ENCODE data around the gene NCDN. TPM values are rescaled to one million over a fixed set of nuclear protein-coding genes. Genes with fewer than 3 reads are reported as not detected.

The NCDN gene
- total RNA-seq, 2 experiments from 2014 or later: 20.1 to 31.7 TPM

GRCh38 chr1:35535243-35535642 lies 22.4 kb upstream of the NCDN start:
- H3K36me3 Mint-ChIP-seq: peaks cover 53% of the 10 kb centered on the region
- H3K4me1 Mint-ChIP-seq: peaks cover 40% of the 10 kb centered on the region
- no peak overlapping the region for H3K27ac Mint-ChIP-seq
- no peak overlapping the region for H3K4me3 Mint-ChIP-seq
- CTCF ChIA-PET: interaction anchor here (0.6 to 4.6 kb wide), 3 partner anchors 84 to 184 kb away, joined by 3 to 30 read pairs (median 4); no protein-coding TSS in a partner anchor
- H3K9me3 Mint-ChIP-seq (ENCODE audit: low read depth): peaks cover 6% of the 10 kb centered on the region
- ATAC-seq (no peak), DNase-seq (no peak)
- H3K27me3 Mint-ChIP-seq: no peaks in the 10 kb centered on the region

GRCh38 chr1:35536556-35537162 lies 20.9 kb upstream of the NCDN start:
- Mint-ChIP-seq H3K9me3 (ENCODE audit: low read depth) (no peaks in the 10 kb centered on the region), H3K4me3 (no peak overlapping the region), H3K27me3 (no peaks in the 10 kb centered on the region), H3K36me3 (peaks cover 47% of the 10 kb centered on the region), H3K4me1 (peaks cover 49% of the 10 kb centered on the region), H3K27ac (no peak overlapping the region)
- no peak for DNase-seq
- CTCF ChIA-PET: interaction anchor here (0.6 to 4.6 kb wide), 5 partner anchors 28 to 747 kb away, joined by 3 to 30 read pairs (median 5); no protein-coding TSS in a partner anchor
- no peak for ATAC-seq

- H3K4me3 Mint-ChIP-seq: no peak overlapping the region
- H3K36me3 Mint-ChIP-seq: peaks cover 40% of the 10 kb centered on the region
- peaks cover 53% of the 10 kb centered on the region for H3K4me1 Mint-ChIP-seq
- H3K27ac Mint-ChIP-seq: peak overlapping the region; percentile 51
- CTCF ChIA-PET: interaction anchor here (0.6 to 4.6 kb wide), 6 partner anchors 8 to 134 kb away, joined by 3 to 30 read pairs (median 3); no protein-coding TSS in a partner anchor
- DNase-seq (no peak), ATAC-seq (no peak)
- no peaks in the 10 kb centered on the region for H3K9me3 Mint-ChIP-seq (ENCODE audit: low read depth)
- H3K27me3 Mint-ChIP-seq: no peaks in the 10 kb centered on the region
Measured at GRCh38 chr1:35537806-35538205, 19.8 kb upstream of the NCDN start.

GRCh38 chr1:35539073-35539823 lies 18.4 kb upstream of the NCDN start:
- Mint-ChIP-seq H3K9me3 (ENCODE audit: low read depth) (no peaks in the 10 kb centered on the region), H3K27me3 (no peaks in the 10 kb centered on the region), H3K4me3 (peak overlapping the region; percentile 69), H3K4me1 (peaks cover 56% of the 10 kb centered on the region), H3K36me3 (peaks cover 32% of the 10 kb centered on the region), H3K27ac (peak overlapping the region; percentile 95)
- CTCF ChIA-PET: interaction anchor here (0.8 to 4.6 kb wide), 7 partner anchors 10 to 187 kb away, joined by 3 to 30 read pairs (median 4); no protein-coding TSS in a partner anchor
- ATAC-seq (peak; percentile 93), DNase-seq (peak; percentile 73)

- Mint-ChIP-seq H3K36me3 (peaks cover 32% of the 10 kb centered on the region), H3K4me1 (peaks cover 59% of the 10 kb centered on the region), H3K4me3 (peak overlapping the region; percentile 69)
Measured at GRCh38 chr1:35539824-35540261, 17.8 kb upstream of the NCDN start.

GRCh38 chr1:35544976-35545375 lies 12.6 kb upstream of the NCDN start:
- Mint-ChIP-seq H3K4me3 (no peak overlapping the region), H3K27ac (no peak overlapping the region), H3K9me3 (ENCODE audit: low read depth) (no peaks in the 10 kb centered on the region), H3K4me1 (peaks cover 32% of the 10 kb centered on the region), H3K36me3 (peaks cover 33% of the 10 kb centered on the region), H3K27me3 (no peaks in the 10 kb centered on the region)
- DNase-seq (peak; percentile 67), ATAC-seq (peak; percentile 88)
- CTCF ChIA-PET: interaction anchor here (1.3 to 3.3 kb wide), 5 partner anchors 11 to 146 kb away, joined by 3 to 39 read pairs (median 4); no protein-coding TSS in a partner anchor

More at GRCh38 chr1:35539824-35540261, 17.8 kb upstream of the NCDN start:
- DNase-seq (no peak), ATAC-seq (peak; percentile 51)
- CTCF ChIA-PET: interaction anchor here (0.8 to 4.6 kb wide), 6 partner anchors 9 to 187 kb away, joined by 3 to 30 read pairs (median 4); no protein-coding TSS in a partner anchor
- Mint-ChIP-seq H3K27me3 (no peaks in the 10 kb centered on the region), H3K27ac (peak overlapping the region; percentile 95), H3K9me3 (ENCODE audit: low read depth) (no peaks in the 10 kb centered on the region)

GRCh38 chr1:35546614-35547013 lies 11.0 kb upstream of the NCDN start:
- no peak for ATAC-seq
- Mint-ChIP-seq H3K36me3 (peaks cover 29% of the 10 kb centered on the region), H3K27me3 (no peaks in the 10 kb centered on the region), H3K4me1 (peaks cover 20% of the 10 kb centered on the region), H3K9me3 (ENCODE audit: low read depth) (no peaks in the 10 kb centered on the region), H3K4me3 (no peak overlapping the region), H3K27ac (no peak overlapping the region)
- CTCF ChIA-PET: interaction anchor here (1.0 to 3.3 kb wide), 2 partner anchors 10 to 95 kb away, joined by 3 to 39 read pairs; partner anchors contain the start of gene KIAA0319L
- DNase-seq: no peak

GRCh38 chr1:35553851-35554250 lies 3.7 kb upstream of the NCDN start:
- H3K9me3 Mint-ChIP-seq (ENCODE audit: low read depth): no peaks in the 10 kb centered on the region
- H3K27ac Mint-ChIP-seq: no peak overlapping the region
- CTCF ChIA-PET: interaction anchor here (1.1 to 1.2 kb wide), 2 partner anchors 11 to 102 kb away, joined by 3 to 4 read pairs; no protein-coding TSS in a partner anchor
- no peak for DNase-seq
- peaks cover 28% of the 10 kb centered on the region for H3K4me1 Mint-ChIP-seq
- ATAC-seq: no peak
- H3K36me3 Mint-ChIP-seq: peaks cover 30% of the 10 kb centered on the region
- no peak overlapping the region for H3K4me3 Mint-ChIP-seq
- H3K27me3 Mint-ChIP-seq: no peaks in the 10 kb centered on the region

GRCh38 chr1:35554266-35555211 lies 3.1 kb upstream of the NCDN start:
- H3K4me1 Mint-ChIP-seq: peaks cover 30% of the 10 kb centered on the region
- ATAC-seq: no peak
- no peak overlapping the region for H3K4me3 Mint-ChIP-seq
- peaks cover 27% of the 10 kb centered on the region for H3K36me3 Mint-ChIP-seq
- H3K27me3 Mint-ChIP-seq: no peaks in the 10 kb centered on the region
- CTCF ChIA-PET: interaction anchor here (4.8 kb wide), 1 partner anchor 104 kb away, joined by 41 read pairs; no protein-coding TSS in a partner anchor
- DNase-seq: no peak
- no peaks in the 10 kb centered on the region for H3K9me3 Mint-ChIP-seq (ENCODE audit: low read depth)
- no peak overlapping the region for H3K27ac Mint-ChIP-seq

- Mint-ChIP-seq H3K36me3 (peaks cover 21% of the 10 kb centered on the region), H3K27ac (no peak overlapping the region), H3K27me3 (no peaks in the 10 kb centered on the region), H3K4me1 (peaks cover 30% of the 10 kb centered on the region), H3K4me3 (peak overlapping the region; percentile 1), H3K9me3 (ENCODE audit: low read depth) (no peaks in the 10 kb centered on the region)
- DNase-seq: no peak
- no peak for ATAC-seq
- CTCF ChIA-PET: interaction anchor here (4.8 kb wide), 1 partner anchor 104 kb away, joined by 41 read pairs; no protein-coding TSS in a partner anchor
Measured at GRCh38 chr1:35555212-35555584, 2.4 kb upstream of the NCDN start.

- no peak for ATAC-seq
Measured at GRCh38 chr1:35555601-35556477, 1.8 kb upstream of the NCDN start.

More at GRCh38 chr1:35555601-35556477, 1.8 kb upstream of the NCDN start:
- no peak for DNase-seq
- H3K27ac Mint-ChIP-seq: peak overlapping the region; percentile 95
- H3K27me3 Mint-ChIP-seq: no peaks in the 10 kb centered on the region
- H3K9me3 Mint-ChIP-seq (ENCODE audit: low read depth): no peaks in the 10 kb centered on the region
- peaks cover 30% of the 10 kb centered on the region for H3K4me1 Mint-ChIP-seq
- peak overlapping the region; percentile 93 for H3K4me3 Mint-ChIP-seq
- CTCF ChIA-PET: interaction anchor here (0.9 to 4.8 kb wide), 11 partner anchors 9 to 703 kb away, joined by 3 to 41 read pairs (median 5); partner anchors contain the start of gene CLSPN
- peaks cover 21% of the 10 kb centered on the region for H3K36me3 Mint-ChIP-seq
